Activated CD4-positive, alpha-beta T cell treated with anti-CD3 and anti-CD28 coated beads, Interleukin-2, amount 10 ng/mL, durations not matched to agents 24 days and 14 days (primary cell): Measurements from ENCODE around the gene LEMD2. TPM values are rescaled to one million over a fixed set of nuclear protein-coding genes. Genes with fewer than 3 reads are reported as not detected.
"Not testable (repeated sequence)": the region's sequence is repeated elsewhere in the genome, so short reads cannot be mapped to it uniquely, and the experiment has no call there.

Experiments used
- DNase-seq: peaks from one replicate; pipeline ENCODE4 v3.0.0; 2022
- H3K27ac Mint-ChIP-seq: one replicate; pipeline ENCODE4 v1.8.0; 2022; ENCODE audit warnings: mild to moderate bottlenecking, mixed read lengths
- H3K27me3 Mint-ChIP-seq: one replicate; pipeline ENCODE4 v1.8.0; 2022; ENCODE audit warnings: mixed read lengths
- H3K36me3 Mint-ChIP-seq: one replicate; pipeline ENCODE4 v1.8.0; 2022; ENCODE audit warnings: low read depth, mild to moderate bottlenecking, mixed read lengths
- H3K4me1 Mint-ChIP-seq: one replicate; pipeline ENCODE4 v1.8.0; 2021; ENCODE audit warnings: mixed read lengths
- H3K4me3 Mint-ChIP-seq: one replicate; pipeline ENCODE4 v1.8.0; 2022; ENCODE audit warnings: mild to moderate bottlenecking, moderate library complexity, mixed read lengths
- H3K9me3 Mint-ChIP-seq: one replicate; pipeline ENCODE4 v1.8.0; 2021; ENCODE audit warnings: mixed read lengths
- intact Hi-C: fragments of 100-400 bp; cut with micrococcal nuclease; formaldehyde crosslinking; loops from one replicate; pipeline ENCODE4 v1.15.1; 2023
- total RNA-seq: library from RNA; stranded (reverse); gene quantifications from 2 replicates; pipeline ENCODE4 v1.2.3, GENCODE V29; 2022

LEMD2 gene
- 64.3 and 66.4 TPM in 2 replicates for total RNA-seq

- H3K4me3 Mint-ChIP-seq: peak within 1 kb of the TSS; percentile 88
- peak; percentile 99 for DNase-seq
- H3K27me3 Mint-ChIP-seq: peaks cover 18% of the 10 kb centered on the region
- H3K9me3 Mint-ChIP-seq: peaks cover 9% of the 10 kb centered on the region
- H3K36me3 Mint-ChIP-seq: peaks cover 23% of the 10 kb centered on the region
- intact Hi-C loops: loop anchor here (1.0 to 10.0 kb wide), 3 partner anchors 78 to 446 kb away; partner anchors contain the start of genes HMGA1 and UQCC2
- peaks cover 40% of the 10 kb centered on the region for H3K4me1 Mint-ChIP-seq
- peak within 1 kb of the TSS; percentile 93 for H3K27ac Mint-ChIP-seq
These were observed at the start of gene LEMD2 for GRCh38 chr6:33788694-33789549. Gene LEMD2 (minus strand): TSS chr6:33789130. CDS start chr6:33789116, 14 bp downstream.

GRCh38 chr6:33837971-33838665 is 49.2 kb upstream of the LEMD2 start:
- DNase-seq: no peak
- peaks cover 15% of the 10 kb centered on the region for H3K4me1 Mint-ChIP-seq
- H3K9me3 Mint-ChIP-seq: peaks cover 4% of the 10 kb centered on the region
- no peak overlapping the region for H3K4me3 Mint-ChIP-seq
- H3K27me3 Mint-ChIP-seq: peaks cover 10% of the 10 kb centered on the region
- H3K27ac Mint-ChIP-seq: no peak overlapping the region
- intact Hi-C loops: no loop called here
- no peaks in the 10 kb centered on the region for H3K36me3 Mint-ChIP-seq

- no peak for DNase-seq
- intact Hi-C loops: no loop called here
- no peak overlapping the region for H3K27ac Mint-ChIP-seq
These were observed 48.0 kb upstream of the LEMD2 start for GRCh38 chr6:33836806-33837469.

GRCh38 chr6:33834401-33835392 is 45.8 kb upstream of the LEMD2 start:
- Mint-ChIP-seq H3K4me1 (peaks cover 5% of the 10 kb centered on the region), H3K4me3 (no peak overlapping the region), H3K9me3 (peaks cover 4% of the 10 kb centered on the region), H3K27me3 (peaks cover 14% of the 10 kb centered on the region), H3K27ac (no peak overlapping the region), H3K36me3 (no peaks in the 10 kb centered on the region)
- DNase-seq: no peak
- intact Hi-C loops: no loop called here

More at GRCh38 chr6:33836806-33837469, 48.0 kb upstream of the LEMD2 start:
- H3K27me3 Mint-ChIP-seq: peaks cover 10% of the 10 kb centered on the region
- H3K4me3 Mint-ChIP-seq: no peak overlapping the region
- H3K36me3 Mint-ChIP-seq: no peaks in the 10 kb centered on the region
- H3K4me1 Mint-ChIP-seq: peaks cover 15% of the 10 kb centered on the region
- peaks cover 4% of the 10 kb centered on the region for H3K9me3 Mint-ChIP-seq

- no peak overlapping the region for H3K4me3 Mint-ChIP-seq
- intact Hi-C loops: no loop called here
- H3K9me3 Mint-ChIP-seq: peaks cover 4% of the 10 kb centered on the region
- H3K4me1 Mint-ChIP-seq: no peaks in the 10 kb centered on the region
- H3K36me3 Mint-ChIP-seq: no peaks in the 10 kb centered on the region
- no peak overlapping the region for H3K27ac Mint-ChIP-seq
- H3K27me3 Mint-ChIP-seq: peaks cover 16% of the 10 kb centered on the region
- DNase-seq: no peak
These were observed 44.7 kb upstream of the LEMD2 start for GRCh38 chr6:33833599-33833998.

GRCh38 chr6:33832831-33833230 is 43.9 kb upstream of the LEMD2 start:
- intact Hi-C loops, H3K36me3 Mint-ChIP-seq, H3K4me3 Mint-ChIP-seq, H3K27ac Mint-ChIP-seq, H3K4me1 Mint-ChIP-seq, H3K9me3 Mint-ChIP-seq, DNase-seq: not testable (repeated sequence)
- H3K27me3 Mint-ChIP-seq: peaks cover 22% of the 10 kb centered on the region

GRCh38 chr6:33831725-33832124 is 42.8 kb upstream of the LEMD2 start:
- H3K27me3 Mint-ChIP-seq: peaks cover 16% of the 10 kb centered on the region
- H3K9me3 Mint-ChIP-seq, H3K27ac Mint-ChIP-seq, H3K36me3 Mint-ChIP-seq, H3K4me1 Mint-ChIP-seq, H3K4me3 Mint-ChIP-seq, DNase-seq, intact Hi-C loops: not testable (repeated sequence)

- no peak overlapping the region for H3K27ac Mint-ChIP-seq
- DNase-seq: no peak
- H3K27me3 Mint-ChIP-seq: peaks cover 16% of the 10 kb centered on the region
- no peaks in the 10 kb centered on the region for H3K4me1 Mint-ChIP-seq
- intact Hi-C loops: no loop called here
- no peaks in the 10 kb centered on the region for H3K9me3 Mint-ChIP-seq
- H3K36me3 Mint-ChIP-seq: no peaks in the 10 kb centered on the region
- H3K4me3 Mint-ChIP-seq: no peak overlapping the region
These were observed 41.8 kb upstream of the LEMD2 start for GRCh38 chr6:33830635-33831240.

- intact Hi-C loops: no loop called here
These were observed 40.1 kb upstream of the LEMD2 start for GRCh38 chr6:33828764-33829731.

GRCh38 chr6:33828452-33828763 is 39.5 kb upstream of the LEMD2 start:
- Mint-ChIP-seq H3K27ac (no peak overlapping the region), H3K36me3 (no peaks in the 10 kb centered on the region), H3K4me3 (no peak overlapping the region), H3K9me3 (no peaks in the 10 kb centered on the region), H3K27me3 (peaks cover 18% of the 10 kb centered on the region), H3K4me1 (no peaks in the 10 kb centered on the region)
- no peak for DNase-seq
- intact Hi-C loops: no loop called here

More at GRCh38 chr6:33828764-33829731, 40.1 kb upstream of the LEMD2 start:
- no peaks in the 10 kb centered on the region for H3K9me3 Mint-ChIP-seq
- peaks cover 18% of the 10 kb centered on the region for H3K27me3 Mint-ChIP-seq
- no peak overlapping the region for H3K4me3 Mint-ChIP-seq
- no peaks in the 10 kb centered on the region for H3K36me3 Mint-ChIP-seq
- H3K4me1 Mint-ChIP-seq: no peaks in the 10 kb centered on the region
- no peak for DNase-seq
- H3K27ac Mint-ChIP-seq: no peak overlapping the region

GRCh38 chr6:33827546-33828451 is 38.9 kb upstream of the LEMD2 start:
- intact Hi-C loops: no loop called here
- no peak for DNase-seq
- Mint-ChIP-seq H3K9me3 (no peaks in the 10 kb centered on the region), H3K4me1 (no peaks in the 10 kb centered on the region), H3K27me3 (peaks cover 23% of the 10 kb centered on the region), H3K36me3 (no peaks in the 10 kb centered on the region), H3K4me3 (no peak overlapping the region), H3K27ac (no peak overlapping the region)
